Activated CD8-positive, alpha-beta memory T cell treated with anti-CD3 and anti-CD28 coated beads for 24 hours (primary cell): Measurements from ENCODE around the gene PDZRN4.
"Not testable (repeated sequence)": the region's sequence is repeated elsewhere in the genome, so short reads cannot be mapped to it uniquely, and the experiment has no call there.

Experiments
- DNase-seq: peaks from one replicate; pipeline ENCODE4 v3.0.0-alpha.2; 2020

PDZRN4 gene

DNA sequence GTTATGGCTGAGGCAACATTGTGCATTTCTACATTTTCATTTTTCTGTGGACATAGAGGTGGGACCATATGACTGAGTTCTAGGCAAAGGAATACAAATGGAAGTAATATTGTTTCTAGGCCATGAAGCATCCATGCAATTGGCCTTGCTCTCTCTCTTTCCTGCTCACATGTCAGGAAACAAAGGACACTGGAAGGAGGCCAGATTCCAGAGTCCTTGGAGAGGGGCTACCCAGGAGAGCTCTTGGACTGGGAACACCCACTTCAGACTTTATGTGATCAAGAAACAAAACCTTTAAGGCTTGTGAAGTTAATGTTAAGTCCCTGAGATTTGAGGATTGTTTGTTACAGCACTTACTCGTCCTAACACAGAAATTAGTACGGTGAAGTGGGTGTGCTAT, 32.8 kb downstream of the PDZRN4 start:
- no peak for DNase-seq

DNA sequence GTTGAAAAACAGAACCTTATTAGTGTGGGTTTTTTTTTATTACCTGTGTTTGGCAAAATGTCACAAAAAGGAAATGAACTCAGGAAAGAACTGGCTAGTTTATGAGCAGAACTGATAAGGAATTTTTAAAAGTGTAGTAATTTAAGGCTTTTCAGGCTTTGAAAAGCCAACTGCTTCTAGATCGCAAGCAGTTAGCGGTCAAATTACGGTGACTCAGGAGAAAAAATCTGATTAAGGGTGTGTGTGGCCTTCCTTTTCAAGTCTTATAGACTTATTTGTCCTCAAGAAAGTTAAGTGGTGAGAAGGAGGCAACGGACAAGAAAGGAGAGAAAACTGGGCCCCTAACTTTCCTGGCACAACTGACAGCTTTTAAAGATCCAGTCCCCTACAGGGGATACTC, 33.4 kb downstream of the PDZRN4 start:
- no peak for DNase-seq

DNA sequence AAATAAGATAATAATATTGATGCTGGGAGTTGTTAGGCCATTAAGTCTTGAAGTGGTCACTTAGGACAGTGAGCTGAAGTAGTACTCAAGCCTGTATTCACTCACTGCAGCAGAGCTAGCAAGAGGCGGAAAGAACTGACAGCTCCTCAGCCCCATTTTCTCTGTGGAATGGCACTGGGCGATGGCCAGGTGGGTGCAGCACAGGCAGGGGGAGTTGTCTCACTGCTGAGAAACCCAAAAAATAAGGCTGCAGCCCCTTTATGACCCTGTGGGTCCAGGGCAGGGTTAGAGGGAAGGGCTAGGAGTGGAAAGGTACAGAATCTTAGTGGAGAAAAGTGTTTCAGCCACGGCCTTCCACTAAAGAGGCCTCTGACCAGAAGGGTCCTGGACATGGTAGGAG, 35.5 kb downstream of the PDZRN4 start:
- DNase-seq, result no peak

DNA sequence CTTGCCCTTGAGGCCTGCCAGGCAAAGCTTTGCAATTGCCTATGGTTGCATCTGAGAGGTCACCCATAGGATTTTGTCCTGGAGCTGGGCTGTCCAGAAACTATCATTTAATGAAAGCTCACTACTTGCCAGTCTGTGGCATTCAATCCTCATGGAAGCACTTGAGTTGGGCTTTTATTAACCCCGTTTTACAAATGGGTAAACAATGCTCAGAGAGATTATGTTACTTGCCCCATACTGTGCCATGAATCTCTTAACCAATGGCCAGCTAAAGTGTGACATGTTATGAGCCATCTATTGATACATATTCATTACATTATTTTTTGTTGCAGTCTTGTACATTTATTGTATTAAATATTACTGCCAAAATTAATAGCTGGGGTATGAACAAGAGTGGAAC, 35.9 kb downstream of the PDZRN4 start:
- DNase-seq, result no peak

DNA sequence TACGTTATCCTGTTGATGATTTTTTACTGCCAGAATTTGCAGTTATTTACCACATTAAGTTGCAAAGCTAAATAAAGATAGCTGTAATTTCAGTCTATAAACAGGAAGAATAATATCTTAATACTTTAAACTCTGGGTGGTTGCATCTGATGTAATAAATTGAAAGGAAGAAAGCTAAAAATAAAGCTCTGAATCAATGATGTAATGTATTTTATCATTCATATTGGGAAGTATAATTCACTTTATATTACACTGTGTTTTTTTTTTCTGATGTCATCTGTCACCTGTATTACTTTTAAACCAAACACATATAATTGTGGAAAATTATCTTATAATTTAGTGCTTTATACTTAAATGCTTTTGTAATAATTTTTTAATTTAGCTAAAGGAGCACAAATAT, 37.1 kb downstream of the PDZRN4 start:
- DNase-seq, result no peak

DNA sequence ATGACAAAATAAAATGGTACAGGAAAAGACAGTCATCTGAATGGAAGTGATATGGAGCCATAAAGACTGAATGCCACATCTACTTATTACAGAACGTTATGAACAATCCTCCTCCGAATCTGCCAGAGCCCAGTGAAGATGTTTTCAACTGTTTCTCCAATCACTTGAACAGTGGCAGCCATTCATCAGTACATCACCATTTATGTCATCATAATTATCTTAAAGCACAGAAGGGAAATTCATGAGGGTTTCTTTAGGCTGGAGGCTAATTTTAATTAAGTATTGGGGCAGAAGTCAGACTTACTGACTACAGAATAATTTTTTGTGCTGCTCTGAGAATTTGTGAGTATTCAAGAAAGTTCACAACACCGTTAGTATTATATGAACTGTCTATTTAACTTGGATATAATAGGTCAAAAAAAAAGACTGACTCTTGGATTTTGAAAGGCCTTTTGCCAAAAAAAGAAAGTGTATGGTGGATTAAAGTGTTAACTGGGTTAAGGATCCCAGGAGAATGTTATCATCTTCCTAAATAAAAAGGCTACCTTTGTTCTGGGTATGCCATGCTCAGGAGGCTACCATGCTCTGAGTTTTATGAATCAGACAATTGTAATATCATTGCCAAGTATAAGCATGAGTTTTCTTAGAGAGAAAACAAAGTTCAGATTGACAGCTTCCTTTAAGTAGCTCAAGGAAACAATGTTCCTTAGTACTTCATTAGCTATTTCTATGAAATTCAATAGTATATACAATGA, 40.1 kb downstream of the PDZRN4 start:
- no peak for DNase-seq

DNA sequence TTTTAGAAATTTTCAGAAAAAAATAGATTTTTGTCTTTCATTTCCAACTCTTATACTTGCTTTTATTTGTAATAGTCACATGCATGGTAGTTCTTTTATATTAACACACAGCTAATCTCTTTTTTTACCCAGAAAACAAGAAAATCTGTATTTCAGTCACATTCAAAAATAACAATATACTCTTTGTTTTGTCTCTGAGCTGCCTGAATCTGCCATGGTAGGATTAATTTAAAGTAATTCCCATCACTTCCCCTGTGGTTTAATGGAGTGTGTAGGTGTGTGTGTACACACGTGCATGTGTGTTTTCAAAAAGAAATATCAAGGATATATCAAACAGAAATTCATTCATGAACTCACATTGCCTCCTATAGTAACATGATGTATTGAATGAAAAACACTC, 42.6 kb downstream of the PDZRN4 start:
- DNase-seq, result no peak

DNA sequence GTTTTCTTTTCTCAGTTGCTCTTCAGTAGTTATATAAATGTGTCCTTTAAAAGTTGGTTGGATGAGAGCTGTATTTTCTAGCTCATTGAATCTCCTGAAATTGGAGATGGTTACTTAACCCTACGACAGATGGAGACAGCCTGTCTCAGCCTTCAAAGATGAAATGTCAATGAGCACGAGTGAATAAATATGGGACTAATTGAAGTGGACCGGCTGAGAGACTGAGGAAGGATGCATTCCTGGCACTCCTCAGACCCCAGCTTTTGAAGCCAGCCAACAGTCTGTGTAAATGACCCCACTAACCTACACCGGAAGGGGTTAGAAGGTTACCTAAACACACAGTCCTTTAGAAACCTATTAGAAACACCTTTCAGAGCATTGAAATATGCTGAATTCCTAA, 46.6 kb downstream of the PDZRN4 start:
- no peak for DNase-seq

DNA sequence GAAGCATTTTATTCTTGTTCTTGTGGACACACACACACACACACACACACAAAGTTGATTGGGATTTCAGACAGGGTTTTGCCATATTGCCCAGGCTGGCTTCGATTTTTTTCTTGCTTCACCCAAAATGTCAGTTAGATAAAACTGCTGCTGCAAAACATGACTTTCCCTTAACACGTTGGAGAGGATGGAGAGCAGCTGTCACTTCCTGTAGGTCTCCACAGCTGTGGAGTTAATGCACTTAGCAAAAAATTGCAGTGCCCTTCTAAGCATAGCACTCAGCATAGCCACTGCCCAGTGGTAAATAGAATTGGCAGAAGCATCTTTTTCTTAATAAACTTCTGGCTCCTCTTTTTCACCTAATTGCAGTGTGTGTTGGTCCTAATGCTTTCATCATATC, 54.5 kb downstream of the PDZRN4 start:
- DNase-seq, result no peak

DNA sequence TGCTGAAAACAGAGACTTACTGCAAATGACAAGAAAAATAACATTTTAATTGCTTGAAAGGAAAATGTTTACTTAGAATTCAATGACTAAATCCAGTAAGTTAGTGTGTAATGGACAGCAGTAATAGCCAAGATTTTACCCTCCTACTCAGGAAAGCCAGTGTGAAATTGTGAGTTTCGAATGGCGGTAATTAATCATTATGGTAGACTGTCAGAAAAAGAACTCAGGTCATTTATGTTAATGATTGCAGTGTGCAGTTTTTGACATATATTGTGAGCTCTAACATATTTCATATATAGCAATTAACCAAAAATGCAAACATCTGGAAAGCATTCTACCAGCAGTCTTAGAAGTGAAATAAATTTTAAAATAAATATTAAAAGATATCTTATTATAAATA, 60.3 kb downstream of the PDZRN4 start:
- DNase-seq, result no peak

DNA sequence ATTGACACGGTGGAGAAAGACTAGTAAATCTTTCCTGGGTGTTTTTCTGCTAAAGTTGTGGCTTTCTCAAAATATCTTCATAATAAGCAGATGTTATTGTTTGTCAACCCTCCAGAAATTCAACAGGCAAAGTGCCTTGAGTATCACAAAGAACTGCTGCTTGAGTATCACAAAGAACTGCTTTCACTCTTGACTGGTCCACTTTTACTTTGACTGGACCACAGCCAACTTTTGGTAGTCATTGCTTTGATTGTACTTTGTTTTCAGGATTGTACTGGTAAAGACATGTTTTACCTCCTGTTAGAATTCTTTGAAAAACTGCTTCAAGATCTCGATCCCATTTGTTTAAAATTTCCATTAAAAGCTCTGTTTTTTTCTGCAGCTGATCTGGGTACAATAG, 62.6 kb downstream of the PDZRN4 start:
- no peak for DNase-seq

DNA sequence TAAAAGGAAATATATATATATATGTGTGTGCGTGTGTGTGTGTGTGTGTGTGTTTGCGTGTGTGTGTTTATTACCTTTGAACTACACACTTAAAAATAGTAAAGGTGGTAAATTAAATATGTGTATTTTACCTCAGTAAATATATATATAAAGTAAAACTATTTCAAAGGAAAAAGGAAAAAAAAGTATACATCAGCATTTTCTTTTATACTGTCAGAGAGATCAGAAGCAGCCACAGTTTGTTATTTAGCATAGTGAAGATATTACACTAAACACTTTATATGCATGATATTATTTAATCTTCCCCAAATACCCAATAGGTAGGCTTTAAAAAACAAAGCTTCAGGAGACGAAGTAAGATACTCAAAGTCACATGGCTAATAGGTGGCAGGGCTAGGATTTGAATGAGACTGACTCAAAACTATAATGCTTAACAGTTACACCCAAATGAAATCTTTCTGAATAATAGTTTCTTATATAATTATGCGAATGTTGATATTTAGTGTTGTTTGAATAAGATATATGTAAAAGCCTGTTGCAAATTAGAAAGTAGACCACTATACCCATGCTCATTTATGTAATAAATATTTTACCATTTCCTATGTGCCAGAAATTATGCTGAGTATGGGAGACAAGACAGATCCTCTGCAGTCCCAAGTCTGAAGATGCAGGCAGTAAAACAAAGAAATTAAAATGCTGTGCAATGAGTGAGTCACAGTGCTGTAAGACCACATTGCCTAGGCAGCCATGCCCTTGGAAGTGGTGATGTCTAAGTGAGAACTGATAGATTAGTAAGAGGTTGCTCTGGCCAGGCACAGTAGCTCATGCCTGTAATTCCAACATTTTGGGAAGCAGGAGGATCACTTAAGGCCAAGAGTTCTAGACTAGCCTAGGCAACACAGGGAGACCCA, 66.1 kb downstream of the PDZRN4 start:
- DNase-seq, result no peak

DNA sequence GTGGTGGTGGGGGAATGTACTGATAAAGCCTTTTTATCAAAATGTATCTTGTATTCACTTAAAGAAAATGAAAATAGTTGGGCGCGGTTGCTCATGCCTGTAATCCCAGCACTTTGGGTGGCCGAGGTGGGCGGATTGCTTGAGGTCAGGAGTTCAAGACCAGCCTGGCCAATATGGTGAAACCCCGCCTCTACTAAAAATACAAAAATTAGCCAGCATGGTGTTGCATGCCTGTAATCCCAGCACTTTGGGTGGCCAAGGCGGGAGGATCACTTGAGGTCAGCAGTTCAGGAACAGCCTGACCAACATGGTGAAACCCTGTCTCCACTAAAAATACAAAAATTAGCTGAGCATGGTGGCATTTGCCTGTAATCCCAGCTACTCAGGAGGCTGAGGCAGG, 75.1 kb downstream of the PDZRN4 start:
- not testable (repeated sequence) for DNase-seq

DNA sequence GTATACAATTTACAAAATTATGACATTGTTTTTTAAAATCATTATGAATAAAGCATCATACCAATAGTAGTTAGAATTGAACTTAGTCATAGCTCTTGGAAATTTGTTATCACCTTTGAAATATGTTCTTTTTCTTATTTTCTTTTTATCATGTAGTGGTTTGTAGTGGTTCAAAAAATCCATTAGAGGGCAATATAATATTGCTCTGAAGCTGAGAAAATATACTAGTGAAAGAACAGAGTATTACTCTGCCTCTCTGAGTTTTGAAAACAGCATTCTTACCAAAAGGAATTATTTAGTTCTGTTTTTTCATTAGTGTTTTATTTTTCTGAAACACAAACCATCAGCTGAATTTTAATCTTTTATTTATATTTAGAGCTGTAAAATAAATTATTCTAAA, 76.2 kb downstream of the PDZRN4 start:
- no peak for DNase-seq

DNA sequence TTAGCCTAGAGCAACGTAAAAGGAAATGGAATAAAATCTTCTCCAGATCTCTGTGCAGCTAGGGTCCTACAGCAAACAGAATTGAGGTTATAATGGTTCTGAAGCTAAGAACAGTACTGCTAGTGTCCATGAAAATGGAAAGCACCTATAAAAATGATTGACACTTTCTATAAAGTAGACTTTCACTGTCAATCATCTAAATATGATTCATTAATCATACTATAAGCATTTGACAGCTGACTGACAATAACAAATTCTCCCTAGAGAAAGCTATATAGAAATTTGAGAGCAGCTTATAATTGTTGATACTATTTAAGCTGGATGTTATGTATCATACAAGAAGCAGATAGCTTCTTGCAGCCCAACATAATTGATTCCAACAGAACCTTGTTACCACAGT, 80.9 kb downstream of the PDZRN4 start:
- no peak for DNase-seq

DNA sequence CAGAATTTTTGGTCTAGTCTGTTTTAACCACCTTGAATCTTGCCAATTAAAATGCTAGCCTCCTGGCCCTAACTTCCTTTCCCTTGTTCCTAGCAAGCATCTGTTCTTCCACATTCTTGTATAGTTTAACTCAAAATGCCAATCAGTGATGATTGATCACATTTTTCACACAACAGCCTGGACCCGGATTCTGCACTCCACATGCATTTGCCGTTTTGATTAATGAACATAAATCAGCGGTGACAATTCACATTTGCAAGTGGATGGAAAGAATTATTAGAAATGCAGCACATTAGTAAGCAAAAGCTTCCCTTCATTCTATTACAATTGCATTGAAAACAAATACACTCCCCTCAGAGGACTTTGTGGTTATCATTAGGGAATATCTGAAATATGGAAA, 83.4 kb downstream of the PDZRN4 start:
- DNase-seq, result no peak

DNA sequence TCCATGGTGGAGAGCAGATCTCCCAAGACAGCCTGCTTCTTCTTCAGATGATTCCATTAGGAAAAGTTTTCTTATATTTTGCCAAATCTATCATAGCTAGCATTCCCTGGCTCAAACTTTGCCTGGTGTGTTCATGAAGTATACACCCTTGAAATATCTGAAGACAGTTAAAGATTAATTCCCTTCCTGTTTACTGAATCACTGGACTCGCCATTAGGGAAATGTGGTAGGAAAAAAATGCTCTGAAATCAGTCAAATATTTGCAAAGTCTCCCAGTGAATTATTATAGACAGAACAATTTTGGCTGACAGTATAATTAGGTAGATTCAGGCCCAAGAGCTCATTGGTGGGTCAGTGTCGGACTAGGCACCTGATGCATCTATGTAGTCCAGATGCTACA, 86.5 kb downstream of the PDZRN4 start:
- no peak for DNase-seq

DNA sequence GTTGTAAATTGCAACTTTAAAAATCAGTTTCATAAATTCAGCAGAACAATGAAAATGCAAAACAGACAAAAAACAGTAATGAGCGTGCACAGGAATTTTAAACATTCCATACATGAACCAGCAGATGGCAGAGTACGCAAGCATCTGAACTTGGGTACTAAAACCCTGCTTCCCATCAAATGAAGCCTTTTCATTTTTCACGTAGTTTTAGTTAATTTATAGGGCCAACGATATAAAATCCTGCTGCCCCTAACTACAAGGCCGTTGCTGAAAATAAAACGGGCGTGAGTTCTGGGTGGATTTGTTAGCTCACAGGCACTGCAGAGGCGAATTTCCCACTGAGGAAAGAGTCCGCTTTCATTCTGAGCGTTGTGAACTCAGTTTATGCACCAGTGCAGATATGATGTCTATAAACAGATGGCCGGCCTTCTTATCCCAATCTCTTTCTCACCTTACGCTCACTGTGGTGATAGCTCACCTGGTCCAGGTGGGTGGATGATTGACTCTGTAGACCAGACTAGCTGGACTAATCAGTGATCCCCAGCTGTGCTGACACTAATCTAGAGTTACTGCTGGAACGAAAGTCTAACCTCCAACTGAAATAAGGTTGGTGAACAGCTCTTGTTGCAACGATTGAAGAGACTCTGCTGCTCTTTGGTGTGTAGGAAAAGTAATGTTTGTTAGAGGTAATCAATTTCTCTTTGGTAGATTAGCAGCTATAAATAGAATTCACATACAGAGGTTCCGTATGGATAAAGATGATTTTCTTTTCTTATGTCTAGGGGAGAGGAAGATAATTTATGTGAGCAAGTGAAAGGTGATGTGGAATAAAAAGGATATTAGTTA, 89.2 kb downstream of the PDZRN4 start:
- DNase-seq, result no peak

DNA sequence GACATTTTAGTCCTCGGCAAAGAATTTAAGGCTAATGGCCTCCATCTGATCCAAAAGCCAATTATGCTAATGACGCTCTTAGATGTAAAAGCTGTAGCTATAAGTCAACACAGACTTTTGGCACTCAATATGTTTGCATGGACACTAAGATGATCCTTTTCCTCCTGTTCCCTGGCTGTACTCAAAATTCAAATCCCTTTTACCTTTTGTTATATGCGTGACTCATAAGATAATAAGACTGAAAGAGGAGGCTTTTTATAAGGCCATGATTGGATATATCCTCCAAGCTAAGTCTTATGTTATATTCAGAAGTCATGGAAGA, 89.8 kb downstream of the PDZRN4 start:
- DNase-seq, result no peak

DNA sequence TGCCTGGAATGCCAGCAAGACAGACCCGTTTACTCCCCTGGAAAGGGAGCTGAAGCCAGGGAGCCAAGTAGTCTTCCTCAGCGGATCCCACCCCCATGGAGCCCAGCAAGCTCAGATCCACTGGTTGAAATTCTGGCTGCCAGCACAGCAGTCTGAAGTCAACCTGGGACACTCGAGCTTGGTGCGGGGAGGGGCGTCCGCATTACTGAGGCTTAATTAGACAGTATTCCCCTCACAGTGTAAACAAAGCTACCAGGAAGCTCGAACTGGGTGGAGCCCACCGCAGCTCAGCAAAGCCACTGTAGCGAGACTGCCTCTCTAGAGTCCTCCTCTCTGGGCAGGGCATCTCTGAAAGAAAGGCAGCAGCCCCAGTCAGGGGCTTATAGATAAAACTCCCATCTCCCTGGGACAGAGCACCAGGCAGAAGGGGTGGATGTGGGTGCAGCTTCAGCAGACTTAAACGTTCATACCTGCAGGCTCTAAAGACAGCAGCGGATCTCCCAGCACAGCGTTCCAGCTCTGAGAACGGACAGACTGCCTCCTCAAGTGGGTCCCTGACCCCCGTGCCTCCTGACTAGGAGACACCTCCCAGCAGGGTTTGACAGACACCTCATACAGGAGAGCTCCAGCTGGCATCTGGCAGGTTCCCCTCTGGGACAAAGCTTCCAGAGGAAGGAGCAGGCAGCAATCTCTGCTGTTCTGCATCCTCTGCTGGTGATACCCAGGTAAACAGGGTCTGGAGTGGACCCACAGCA, 92.4 kb downstream of the PDZRN4 start:
- DNase-seq, result not testable (repeated sequence)

DNA sequence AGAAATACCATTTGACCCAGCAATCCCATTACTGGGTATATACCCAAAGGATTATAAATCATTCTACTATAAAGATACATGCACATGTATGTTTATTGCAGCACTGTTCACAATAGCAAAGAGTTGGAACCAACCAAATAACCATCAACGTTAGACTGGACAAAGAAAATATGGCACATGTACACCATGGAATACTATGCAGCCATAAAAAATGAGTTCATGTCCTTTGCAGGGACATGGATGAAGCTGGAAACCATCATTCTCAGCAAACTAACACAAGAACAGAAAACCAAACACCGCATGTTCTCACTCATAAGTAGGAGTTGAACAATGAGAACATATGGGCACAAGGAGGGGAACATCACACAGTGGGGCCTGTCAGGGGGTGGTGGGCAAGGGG, 97.3 kb downstream of the PDZRN4 start:
- not testable (repeated sequence) for DNase-seq

DNA sequence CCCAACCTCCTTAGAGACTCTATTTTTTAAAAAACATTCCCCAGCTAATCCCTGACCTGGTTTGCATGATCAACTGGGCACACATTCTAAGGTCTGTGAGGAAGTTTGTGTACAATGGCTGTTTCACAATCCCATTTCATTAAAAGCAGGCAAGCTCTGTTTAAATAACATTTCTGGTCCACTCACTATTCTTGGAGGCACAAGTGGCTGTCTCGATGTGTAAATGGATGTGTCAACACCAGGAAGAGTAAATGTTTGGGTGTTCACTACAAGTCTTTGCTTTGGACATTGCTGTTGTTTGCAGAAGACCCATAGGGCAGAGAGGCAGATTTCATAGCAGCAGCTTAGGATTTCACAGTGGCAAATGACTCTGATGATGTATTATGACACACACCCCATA, 98.3 kb downstream of the PDZRN4 start:
- no peak for DNase-seq
